Left hindlimb (tissue), 1 donor: Measurements from ENCODE around the gene SASH1.

ENCODE experiments used
- DNase-seq: peaks from one replicate; pipeline ENCODE4 v3.0.0-alpha.2; 2018

SASH1 gene

GRCh38 chr6:148436466-148436865, 93.8 kb downstream of the SASH1 start:
- no peak for DNase-seq

DNA sequence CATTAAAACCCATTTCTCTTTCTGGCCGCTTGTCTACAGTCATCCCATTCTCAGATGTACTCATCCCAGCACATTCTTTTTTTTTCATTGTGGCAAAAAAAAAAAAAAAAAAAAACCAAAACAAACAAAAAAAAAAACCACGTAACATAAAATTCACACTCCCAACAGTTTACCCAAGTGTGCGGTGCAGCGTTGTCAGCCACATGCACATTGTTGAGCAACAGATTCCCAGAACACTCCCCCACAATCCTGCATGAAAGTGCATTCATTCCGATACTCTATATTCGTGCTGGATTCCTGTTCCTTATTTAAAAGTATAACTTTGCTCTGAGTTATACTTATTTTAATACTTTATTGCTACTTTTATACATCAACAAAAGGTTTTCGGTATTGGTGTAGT, 96.0 kb downstream of the SASH1 start:
- no peak for DNase-seq

DNA sequence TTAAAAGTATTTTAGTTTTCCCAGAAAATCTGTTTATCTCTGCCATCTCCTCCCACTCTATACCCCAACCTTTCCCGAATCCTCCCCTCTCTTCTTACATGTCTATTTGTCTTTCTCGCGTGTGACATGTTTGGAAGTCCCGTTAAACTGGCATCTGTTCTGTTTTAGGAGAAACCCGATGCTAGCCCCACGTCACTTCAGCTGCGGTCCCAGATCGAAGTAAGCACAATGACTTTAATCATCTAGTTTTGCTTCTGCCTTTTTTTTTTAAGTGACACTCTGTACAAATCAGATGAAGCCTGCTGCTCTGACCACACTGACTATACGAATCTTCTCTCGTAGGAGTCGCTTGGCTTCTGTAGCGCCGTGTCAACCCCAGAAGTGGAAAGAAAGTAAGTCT, 97.4 kb downstream of the SASH1 start:
- DNase-seq, result no peak

GRCh38 chr6:148440877-148441453, 98.3 kb downstream of the SASH1 start:
- DNase-seq, result peak; percentile 85

- DNase-seq, result no peak
Observed at GRCh38 chr6:148441454-148441911, 98.8 kb downstream of the SASH1 start.

DNA sequence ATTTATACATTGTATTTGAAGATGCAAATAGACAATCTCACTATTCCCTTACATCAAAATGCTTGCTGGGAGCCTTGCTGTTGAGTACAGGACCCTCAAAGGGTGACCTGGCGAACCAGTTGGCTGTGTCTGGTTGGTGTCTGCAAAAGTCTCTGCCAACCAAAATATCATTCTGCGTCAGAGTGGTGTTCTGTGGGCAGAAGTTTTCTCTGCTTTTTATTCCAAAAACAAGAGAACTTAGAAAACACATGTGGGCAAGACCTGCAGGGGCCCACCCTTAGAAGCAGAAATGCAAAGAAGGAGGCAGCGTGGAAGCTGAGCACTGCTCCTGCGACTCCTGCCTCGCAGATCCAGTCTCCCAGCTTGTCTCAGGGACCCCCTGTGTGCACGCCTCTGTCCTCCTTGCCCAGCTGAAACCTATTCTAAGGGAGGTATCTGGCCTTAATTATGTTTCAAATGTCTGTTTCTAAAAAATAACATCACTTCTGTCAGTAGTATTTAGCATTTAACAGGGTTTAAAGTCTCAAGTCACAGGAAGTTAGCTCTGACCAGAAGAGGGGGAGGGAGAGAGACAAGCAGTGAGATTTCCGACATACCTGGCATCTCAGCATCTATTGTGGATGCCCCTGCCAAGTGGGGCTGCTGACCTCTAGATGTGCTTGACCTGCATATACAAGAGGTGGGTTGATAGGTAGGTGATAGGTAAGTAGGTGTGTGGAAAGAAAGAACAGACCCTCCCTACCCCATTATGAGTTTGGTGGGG, 101.3 kb downstream of the SASH1 start:
- DNase-seq, result no peak

GRCh38 chr6:148445116-148445515, 102.5 kb downstream of the SASH1 start:
- no peak for DNase-seq

DNA sequence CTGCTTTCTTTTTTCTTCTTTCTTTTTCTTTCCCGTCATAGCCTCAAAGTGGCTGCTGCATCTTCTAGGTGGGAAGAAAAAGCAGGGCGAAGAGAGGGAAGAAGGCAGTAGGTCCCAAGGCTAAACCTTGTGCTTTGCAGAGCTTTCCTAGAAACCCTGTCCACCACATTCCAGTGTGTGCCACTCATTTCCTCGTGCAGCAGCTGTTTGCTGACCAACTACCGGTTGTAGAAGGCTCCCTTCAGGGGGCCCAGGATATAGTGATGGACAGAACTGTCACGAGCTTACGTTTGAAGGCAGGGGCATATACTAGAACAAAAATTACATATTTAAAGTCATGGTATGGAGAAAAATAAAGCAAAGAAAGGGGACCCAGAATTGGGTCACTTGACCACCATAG, 103.0 kb downstream of the SASH1 start:
- DNase-seq, result no peak

GRCh38 chr6:148446681-148447080, 104.0 kb downstream of the SASH1 start:
- no peak for DNase-seq

GRCh38 chr6:148447521-148448230, 105.0 kb downstream of the SASH1 start:
- DNase-seq, result no peak

DNA sequence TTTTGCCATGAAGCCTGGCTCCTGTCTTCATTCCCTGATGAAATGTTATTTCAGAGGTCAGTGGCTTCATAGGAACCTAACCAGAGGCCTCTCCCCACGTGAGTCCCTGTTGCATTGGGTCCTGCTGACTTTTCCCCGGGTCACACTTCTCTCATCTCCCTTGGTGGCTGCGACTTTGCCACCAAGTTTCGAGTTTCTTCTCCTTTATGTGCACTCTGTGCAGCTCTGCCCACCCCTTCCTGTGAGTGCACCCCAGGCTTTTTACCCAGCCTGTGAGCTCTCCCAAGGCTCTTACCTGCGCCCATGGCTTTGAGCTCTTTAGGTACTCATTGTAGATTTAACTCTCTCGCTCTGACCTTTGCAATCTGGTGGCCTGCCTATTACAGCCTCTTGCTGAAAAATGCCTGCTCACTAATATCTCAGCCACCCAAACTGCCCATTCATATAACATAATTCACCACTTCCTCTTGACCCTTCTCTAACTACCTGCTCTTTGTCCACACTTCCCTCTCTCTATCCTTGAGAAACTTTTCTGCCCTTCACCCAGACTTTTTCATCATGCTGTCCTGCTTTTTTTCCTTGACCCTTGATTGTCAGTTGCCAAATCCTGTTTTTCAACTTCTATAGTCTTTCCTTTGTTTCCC, 105.9 kb downstream of the SASH1 start:
- DNase-seq, result no peak

GRCh38 chr6:148450866-148451265, 108.2 kb downstream of the SASH1 start:
- no peak for DNase-seq

DNA sequence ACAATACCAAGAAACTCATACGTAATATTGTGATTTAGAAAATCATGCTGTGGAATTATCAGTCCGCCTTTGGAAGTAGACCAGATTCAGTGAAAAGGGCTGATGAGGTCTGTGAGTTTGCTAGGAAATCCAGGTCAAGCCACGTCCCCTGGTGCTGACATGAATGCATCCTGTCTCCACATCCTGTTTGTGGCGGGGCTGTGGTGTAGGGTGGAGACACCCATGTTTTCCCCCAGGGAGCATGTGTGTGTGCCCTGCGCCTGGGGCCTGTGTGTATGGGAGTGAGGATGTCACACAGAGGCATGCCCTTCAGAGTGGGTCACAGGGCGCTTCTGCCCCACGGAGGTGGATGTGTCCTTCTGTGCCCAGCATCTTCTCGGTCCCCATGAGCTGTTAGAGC, 109.1 kb downstream of the SASH1 start:
- peak; percentile 52 for DNase-seq

GRCh38 chr6:148452876-148453275, 110.2 kb downstream of the SASH1 start:
- DNase-seq, result no peak

DNA sequence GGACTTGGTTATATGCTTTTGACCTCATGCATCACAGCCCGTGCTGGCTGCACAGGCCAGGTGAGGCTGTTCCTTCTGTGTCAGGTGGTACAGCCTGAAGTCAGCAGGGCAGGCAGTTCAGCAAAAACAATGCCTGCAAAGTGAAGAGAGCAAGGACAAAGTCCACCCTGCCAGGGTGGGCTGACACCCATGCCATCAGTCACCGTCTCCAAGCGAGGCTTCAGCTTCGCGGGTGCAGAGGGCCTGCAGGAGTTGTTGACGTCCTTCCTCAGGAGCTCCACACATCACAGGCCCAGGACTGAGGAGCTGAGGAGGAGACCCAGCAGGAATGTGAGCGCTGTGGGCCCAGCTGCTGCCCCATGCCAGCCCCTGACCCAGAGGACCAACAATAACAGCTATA, 111.3 kb downstream of the SASH1 start:
- no peak for DNase-seq

- no peak for DNase-seq
Observed at GRCh38 chr6:148455225-148455624, 112.6 kb downstream of the SASH1 start.

- DNase-seq, result no peak
Observed at GRCh38 chr6:148455674-148456558, 113.3 kb downstream of the SASH1 start.

- no peak for DNase-seq
Observed at GRCh38 chr6:148457137-148457842, 114.7 kb downstream of the SASH1 start.

GRCh38 chr6:148457843-148458159, 115.2 kb downstream of the SASH1 start:
- no peak for DNase-seq

- no peak for DNase-seq
Observed at GRCh38 chr6:148459238-148459637, 116.6 kb downstream of the SASH1 start.

DNA sequence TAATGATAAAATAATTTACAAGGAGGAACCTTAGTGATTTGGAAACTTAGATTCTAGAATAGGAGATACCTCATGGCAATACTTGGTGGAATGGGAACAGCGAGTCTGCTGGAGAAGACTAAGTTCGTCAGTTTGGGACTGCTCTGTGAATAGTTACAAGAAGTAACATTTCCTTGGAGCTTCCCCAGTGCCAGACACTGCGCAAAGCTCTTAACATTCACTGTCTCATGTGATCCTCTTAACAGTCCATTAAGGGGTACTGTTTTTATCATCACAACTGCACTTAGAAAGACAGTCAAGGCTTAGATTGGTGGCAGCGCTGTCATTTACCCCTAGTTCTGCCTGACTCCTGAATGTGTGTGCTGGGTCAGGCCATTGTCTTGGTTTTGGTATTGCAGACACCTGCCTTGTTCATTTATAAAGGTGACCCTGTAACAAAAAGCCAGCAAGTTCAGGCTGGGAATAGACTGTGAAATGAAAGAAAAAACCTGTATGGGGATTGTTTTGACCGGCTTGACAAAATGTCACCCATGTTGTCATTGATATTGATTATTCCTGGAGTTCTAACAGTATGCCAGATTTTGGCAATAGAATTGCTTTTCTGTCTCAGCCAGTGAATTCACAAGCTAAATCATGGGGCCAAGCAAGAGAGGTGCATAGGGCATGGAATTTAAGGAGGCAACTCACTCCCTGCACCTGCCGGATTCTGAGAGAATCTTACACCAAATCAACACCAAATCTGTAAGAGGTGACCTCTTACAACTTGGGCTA, 118.4 kb downstream of the SASH1 start:
- DNase-seq, result no peak
